MCF 10A (cell line): ENCODE data around the gene PLEKHF1. TPM values are rescaled to one million over a fixed set of nuclear protein-coding genes. Genes with fewer than 3 reads are reported as not detected.
A peak's percentile ranks its signal among the peaks of the same experiment; 100 is the strongest.

Experiments used
- BruUV-seq: library from RNA; stranded (reverse); fragments of 400-500 nt; replicated peaks from 2 replicates; lab custom pipeline; 2021; lab: Mats Ljungman, UMichigan
- CTCF ChIA-PET: fragments of 300-600 bp; sonication (Branson Sonifier 250); formaldehyde crosslinking; extraction: SDS; loops from one replicate; lab custom pipeline; 2021; ENCODE audit warnings: antibody characterized with exemption, inconsistent platforms; lab: Yijun Ruan, JAX
- POLR2A ChIA-PET: fragments of 300-600, 350-650 bp; sonication (Branson Sonifier 250); formaldehyde crosslinking; extraction: SDS; loops from one replicate; lab custom pipeline; 2020; ENCODE audit warnings: antibody characterized with exemption, inconsistent platforms; lab: Yijun Ruan, JAX
- DNase-seq: peaks from one replicate; pipeline ENCODE4 v3.0.0-alpha.2; 2018; ENCODE audit not compliant: unreplicated experiment
- H3K27ac Mint-ChIP-seq: one replicate; pipeline ENCODE4 v1.8.0; 2022; ENCODE audit warnings: mild to moderate bottlenecking, low read depth, mixed read lengths; ENCODE audit not compliant: unreplicated experiment
- H3K27me3 Mint-ChIP-seq: one replicate; pipeline ENCODE4 v1.8.0; 2022; ENCODE audit warnings: mixed read lengths; ENCODE audit not compliant: insufficient read depth, unreplicated experiment
- H3K36me3 Mint-ChIP-seq: one replicate; pipeline ENCODE4 v1.8.0; 2022; ENCODE audit warnings: mild to moderate bottlenecking, moderate library complexity, mixed read lengths; ENCODE audit not compliant: insufficient read depth, unreplicated experiment
- H3K4me1 Mint-ChIP-seq: one replicate; pipeline ENCODE4 v1.8.0; 2022; ENCODE audit warnings: mixed read lengths; ENCODE audit not compliant: insufficient read depth, unreplicated experiment
- H3K4me3 Mint-ChIP-seq: one replicate; pipeline ENCODE4 v1.8.0; 2022; ENCODE audit warnings: mild to moderate bottlenecking, moderate library complexity, mixed read lengths; ENCODE audit not compliant: unreplicated experiment
- H3K9me3 Mint-ChIP-seq: one replicate; pipeline ENCODE4 v1.8.0; 2022; ENCODE audit warnings: mixed read lengths; ENCODE audit not compliant: unreplicated experiment
- CTCF ChIP-seq: fragments of 200-600 bp; IDR thresholded peaks from one replicate; pipeline ENCODE4 v1.8.0; 2022; ENCODE audit warnings: antibody characterized with exemption, mild to moderate bottlenecking; ENCODE audit not compliant: unreplicated experiment
- intact Hi-C: fragments of 100-400 bp; cut with micrococcal nuclease; formaldehyde crosslinking; loops from 2 replicates; pipeline ENCODE4 v1.14.1; 2022
- total RNA-seq: library from RNA; stranded (reverse); gene quantifications from 2 replicates; pipeline ENCODE4 v1.2.3, GENCODE V29; 2022

Gene PLEKHF1
- total RNA-seq, 1 experiment from 2014 or later, result 2.9 TPM

GRCh38 chr19:29629836-29630534, 35.3 kb upstream of the PLEKHF1 start:
- POLR2A ChIA-PET, result interaction anchor here (0.7 to 1.2 kb wide), 2 partner anchors 19 to 25 kb away, joined by 4 read pairs; no protein-coding TSS in a partner anchor

GRCh38 chr19:29630655-29631054, 34.6 kb upstream of the PLEKHF1 start:
- no peak for DNase-seq
- no TSS peak for BruUV-seq
- no peak for TF ChIP-seq CTCF
- Mint-ChIP-seq H3K36me3 (no peaks in the 10 kb centered on the region), H3K27me3 (no peaks in the 10 kb centered on the region), H3K4me3 (no peak overlapping the region), H3K9me3 (no peaks in the 10 kb centered on the region), H3K4me1 (no peaks in the 10 kb centered on the region), H3K27ac (no peak overlapping the region)
- CTCF ChIA-PET, result interaction anchor here (0.6 to 12.1 kb wide), 3 partner anchors 21 to 86 kb away, joined by 3 to 104 read pairs (median 5); partner anchors contain the start of gene POP4
- POLR2A ChIA-PET, result interaction anchor here (1.2 kb wide), 1 partner anchor 20 kb away, joined by 4 read pairs; no protein-coding TSS in a partner anchor
- intact Hi-C loops, result no loop called here

More at GRCh38 chr19:29629836-29630534, 35.3 kb upstream of the PLEKHF1 start:
- no peaks in the 10 kb centered on the region for H3K4me1 Mint-ChIP-seq
- no peak overlapping the region for H3K27ac Mint-ChIP-seq
- H3K36me3 Mint-ChIP-seq, result no peaks in the 10 kb centered on the region
- no peak for TF ChIP-seq CTCF
- intact Hi-C loops, result no loop called here
- CTCF ChIA-PET, result interaction anchor here (0.6 to 12.1 kb wide), 3 partner anchors 21 to 87 kb away, joined by 3 to 104 read pairs (median 5); partner anchors contain the start of gene POP4
- no peaks in the 10 kb centered on the region for H3K27me3 Mint-ChIP-seq
- H3K4me3 Mint-ChIP-seq, result no peak overlapping the region
- H3K9me3 Mint-ChIP-seq, result no peaks in the 10 kb centered on the region
- no TSS peak for BruUV-seq
- DNase-seq, result peak; percentile 56

GRCh38 chr19:29631450-29631849, 33.8 kb upstream of the PLEKHF1 start:
- no peak overlapping the region for H3K4me3 Mint-ChIP-seq
- TF ChIP-seq CTCF, result no peak
- ChIA-PET POLR2A (no interaction called here), CTCF (interaction anchor here (1.4 kb wide), 1 partner anchor 21 kb away, joined by 4 read pairs; no protein-coding TSS in a partner anchor)
- intact Hi-C loops, result no loop called here
- no peaks in the 10 kb centered on the region for H3K9me3 Mint-ChIP-seq
- no peaks in the 10 kb centered on the region for H3K4me1 Mint-ChIP-seq
- no peaks in the 10 kb centered on the region for H3K27me3 Mint-ChIP-seq
- DNase-seq, result no peak
- H3K36me3 Mint-ChIP-seq, result no peaks in the 10 kb centered on the region
- no TSS peak for BruUV-seq
- H3K27ac Mint-ChIP-seq, result no peak overlapping the region

- Mint-ChIP-seq H3K27ac (no peak overlapping the region), H3K9me3 (no peaks in the 10 kb centered on the region), H3K4me3 (no peak overlapping the region), H3K4me1 (no peaks in the 10 kb centered on the region), H3K27me3 (no peaks in the 10 kb centered on the region), H3K36me3 (no peaks in the 10 kb centered on the region)
- no peak for DNase-seq
- POLR2A ChIA-PET, result no interaction called here
- intact Hi-C loops, result no loop called here
- BruUV-seq, result no TSS peak
- TF ChIP-seq CTCF, result no peak
- CTCF ChIA-PET, result interaction anchor here (0.7 to 1.6 kb wide), 5 partner anchors 10 to 24 kb away, joined by 3 to 6 read pairs (median 3); no protein-coding TSS in a partner anchor
Observed at GRCh38 chr19:29634002-29634401, 31.3 kb upstream of the PLEKHF1 start.
